Activated CD4-positive, alpha-beta T cell treated with anti-CD3 and anti-CD28 coated beads, Interleukin-2, amount 50 U/mL, for 48 hours (primary cell): ENCODE results near the gene RBMS2.
"Not testable (repeated sequence)": the region's sequence is repeated elsewhere in the genome, so short reads cannot be mapped to it uniquely, and the experiment has no call there.

Experiments
- DNase-seq, 2 experiments: peaks; one replicate each; pipeline ENCODE4 v3.0.0-alpha.2; 2020

Gene RBMS2

DNA sequence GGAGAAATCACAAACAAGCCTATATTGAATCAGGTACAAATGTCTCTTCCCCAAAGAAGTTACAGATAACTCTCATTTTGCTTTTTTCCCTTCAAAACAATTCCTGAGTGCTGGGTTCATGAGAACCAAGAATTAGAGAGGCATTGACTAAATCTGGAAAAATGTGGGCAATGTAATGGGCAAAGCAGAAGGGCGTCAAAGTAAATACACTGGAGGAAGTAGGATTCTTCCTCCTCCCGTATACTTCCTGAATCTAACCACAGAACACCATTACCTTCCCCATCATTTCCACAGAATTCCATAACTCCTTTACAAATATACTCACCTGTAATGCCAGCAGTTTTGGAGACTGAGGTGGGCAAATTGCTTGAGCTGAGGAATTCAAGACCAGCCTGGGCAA lies 3.0 kb upstream of the RBMS2 start:
- no peak for DNase-seq

GRCh38 chr12:56520048-56520447 lies 1.6 kb upstream of the RBMS2 start:
- no peak for DNase-seq

DNA sequence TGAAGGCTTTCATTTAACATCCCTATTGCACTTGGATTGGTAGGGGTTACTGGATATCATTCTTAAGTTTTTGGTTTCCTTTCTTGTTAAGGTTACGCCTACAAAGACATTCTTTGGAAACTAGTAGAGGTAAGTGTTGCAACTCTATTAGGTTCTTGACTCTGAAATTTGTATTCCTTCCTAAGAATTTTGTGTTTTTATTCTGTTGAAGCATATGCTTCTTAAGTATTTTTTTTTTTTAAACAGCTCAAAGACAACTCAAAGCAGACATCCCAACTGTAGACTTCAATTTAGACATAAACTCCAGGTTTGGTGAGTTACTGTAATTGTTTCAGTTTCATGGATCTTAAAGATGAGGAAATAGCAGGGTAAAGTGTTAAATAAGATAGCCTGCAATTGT lies 1.1 kb upstream of the RBMS2 start:
- no peak for DNase-seq

GRCh38 chr12:56521209-56521589 lies 421 bp upstream of the RBMS2 start:
- no peak for DNase-seq

GRCh38 chr12:56522411-56523193 lies 982 bp downstream of the RBMS2 start:
- DNase-seq: no peak

DNA sequence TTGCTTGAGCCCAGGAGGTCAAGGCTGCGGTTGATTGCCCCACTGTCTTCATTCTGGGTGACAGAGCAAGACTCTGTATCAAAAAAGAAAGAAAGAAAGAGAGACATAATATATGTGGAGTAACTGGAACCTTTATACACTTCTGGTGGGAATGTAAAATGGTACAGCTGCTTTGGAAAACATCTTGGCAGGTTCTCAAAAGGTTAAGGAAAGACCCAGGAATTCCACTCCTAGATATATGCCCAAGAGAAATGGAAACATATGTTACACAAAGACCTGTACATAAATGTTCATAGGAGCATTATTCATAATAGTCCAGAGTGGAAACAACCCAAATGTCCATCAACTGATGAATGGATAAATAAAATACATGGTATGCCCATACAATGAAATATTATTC lies 7.2 kb downstream of the RBMS2 start:
- DNase-seq: no peak

DNA sequence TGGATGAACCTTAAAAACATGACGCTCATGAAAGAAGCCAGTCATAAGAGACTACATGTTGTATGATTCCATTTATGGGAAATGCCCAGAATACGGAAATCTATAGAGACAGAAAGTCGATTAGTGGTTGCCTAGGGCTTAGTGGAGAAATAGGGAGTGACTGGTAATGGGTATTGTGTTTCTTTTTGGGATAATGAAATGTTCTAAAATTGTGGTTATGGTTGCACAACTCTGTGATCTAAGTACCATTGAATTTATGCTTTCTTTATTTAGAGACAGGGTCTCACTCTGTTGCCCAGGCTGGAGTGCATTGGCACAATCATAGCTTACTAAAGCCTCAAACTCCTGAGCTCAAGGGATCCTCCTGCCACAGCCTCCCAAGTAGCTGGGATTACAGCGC lies 8.0 kb downstream of the RBMS2 start:
- no peak for DNase-seq

DNA sequence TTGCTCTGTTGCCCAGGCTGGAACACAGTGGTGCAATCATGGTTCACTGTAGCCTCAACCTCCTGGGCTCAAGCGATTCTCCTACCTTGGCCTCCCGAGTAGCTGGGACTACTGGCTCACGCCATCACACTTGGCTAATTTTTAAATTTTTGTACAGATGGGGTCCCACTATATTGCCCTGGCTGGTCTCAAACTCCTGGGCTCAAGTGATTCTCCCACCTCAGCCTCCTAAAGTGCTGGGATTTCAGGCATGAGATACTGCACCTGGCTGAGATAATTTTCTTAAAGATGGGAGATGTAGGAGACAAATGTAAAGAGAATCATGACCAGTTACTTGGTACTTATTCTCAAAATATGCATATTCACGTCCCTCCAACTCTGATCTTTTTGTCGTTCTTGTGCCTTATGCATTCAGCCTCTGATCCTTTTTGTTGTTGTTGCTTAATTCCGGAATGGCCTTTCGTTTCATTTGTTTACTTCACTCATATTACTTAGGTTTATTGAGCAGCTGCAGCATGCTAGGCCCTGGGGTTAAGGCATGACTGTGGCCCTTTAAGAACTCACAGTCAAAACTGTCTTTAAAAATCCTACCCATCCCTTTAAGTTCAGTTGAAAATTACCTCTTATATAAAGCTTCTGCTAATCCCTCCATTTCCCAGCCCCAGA lies 8.9 kb downstream of the RBMS2 start:
- DNase-seq: no peak

GRCh38 chr12:56537546-56537945 lies 15.9 kb downstream of the RBMS2 start:
- no peak for DNase-seq

- DNase-seq: no peak
Measured at GRCh38 chr12:56541631-56542030, 20.0 kb downstream of the RBMS2 start.

GRCh38 chr12:56542164-56542563 lies 20.5 kb downstream of the RBMS2 start:
- no peak for DNase-seq

DNA sequence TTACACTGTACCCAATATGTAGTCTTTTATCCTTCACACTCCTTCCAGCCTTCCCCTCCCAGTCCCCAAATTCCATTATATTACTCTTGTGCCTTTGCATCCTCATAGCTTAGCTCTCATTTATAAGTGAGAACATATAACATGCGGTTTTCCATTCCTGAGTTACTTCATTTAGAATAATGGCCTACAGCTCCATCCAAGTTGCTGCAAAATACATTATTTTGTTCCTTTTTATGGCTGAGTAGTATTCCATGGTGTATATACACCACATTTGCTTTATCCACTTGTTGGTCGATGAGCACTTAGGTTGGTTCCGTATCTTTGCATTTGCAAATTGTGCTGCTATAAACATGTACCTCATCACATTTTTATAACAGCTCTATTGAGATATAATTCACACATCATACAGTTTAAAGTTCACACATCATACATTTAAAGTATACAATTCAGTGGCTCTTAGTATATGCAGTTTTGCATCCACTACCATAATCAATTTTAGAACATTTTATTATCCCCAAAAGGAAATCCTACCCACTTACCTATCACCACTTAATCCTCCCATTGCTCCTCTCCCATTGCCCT lies 23.5 kb downstream of the RBMS2 start:
- DNase-seq: no peak

- no peak for DNase-seq
Measured at GRCh38 chr12:56546680-56547079, 25.1 kb downstream of the RBMS2 start.

DNA sequence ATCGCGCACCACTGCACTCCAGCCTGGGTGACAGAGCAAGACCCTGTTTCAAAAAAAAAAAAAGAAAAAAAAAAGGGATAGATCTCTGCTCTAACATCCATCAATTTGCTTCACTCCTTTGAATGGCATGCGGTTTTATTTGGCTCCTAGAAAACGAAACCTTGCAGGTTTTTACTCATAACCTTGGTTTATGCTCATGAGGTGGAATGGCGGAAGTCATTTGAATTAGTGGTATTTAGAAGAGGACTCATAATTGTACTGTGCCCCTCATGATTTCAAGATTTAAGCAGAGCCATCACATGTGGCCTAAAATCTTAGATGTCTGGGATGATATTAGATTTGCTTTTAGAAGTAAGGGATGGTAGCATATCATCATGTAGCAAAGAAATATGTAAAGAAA lies 29.4 kb downstream of the RBMS2 start:
- DNase-seq: no peak

DNA sequence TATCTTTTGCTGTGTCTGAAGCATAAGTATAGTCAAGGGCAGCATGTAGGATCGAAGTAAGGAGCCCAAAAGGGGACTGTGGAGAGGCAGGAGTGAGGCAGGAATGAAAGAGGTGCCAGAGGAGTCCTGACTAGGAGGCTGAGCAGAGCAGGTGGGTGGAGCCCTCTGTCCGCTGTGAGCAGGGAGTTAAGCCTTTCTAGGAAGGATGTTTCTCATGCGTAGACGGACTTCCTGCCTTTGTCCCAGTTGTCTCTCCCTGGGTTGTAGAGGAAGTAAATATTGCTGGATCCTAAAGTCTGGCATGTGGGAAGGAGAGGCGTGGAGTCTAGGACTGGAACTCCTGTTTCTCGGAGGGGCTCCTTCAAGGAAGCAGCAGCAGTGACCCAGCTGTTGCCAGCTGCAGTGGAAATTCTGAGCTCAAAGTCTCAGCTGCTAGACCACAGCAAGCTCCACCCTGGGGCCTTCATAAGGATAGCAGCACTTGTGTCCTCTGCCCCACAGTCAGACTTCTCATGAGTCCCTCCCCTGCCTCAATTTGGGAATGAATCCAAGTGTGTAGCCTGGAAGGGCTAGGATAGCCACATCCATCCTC lies 44.0 kb downstream of the RBMS2 start:
- DNase-seq: peak; percentile 27 to 45

- DNase-seq: no peak
Measured at GRCh38 chr12:56568146-56568545, 46.5 kb downstream of the RBMS2 start.

DNA sequence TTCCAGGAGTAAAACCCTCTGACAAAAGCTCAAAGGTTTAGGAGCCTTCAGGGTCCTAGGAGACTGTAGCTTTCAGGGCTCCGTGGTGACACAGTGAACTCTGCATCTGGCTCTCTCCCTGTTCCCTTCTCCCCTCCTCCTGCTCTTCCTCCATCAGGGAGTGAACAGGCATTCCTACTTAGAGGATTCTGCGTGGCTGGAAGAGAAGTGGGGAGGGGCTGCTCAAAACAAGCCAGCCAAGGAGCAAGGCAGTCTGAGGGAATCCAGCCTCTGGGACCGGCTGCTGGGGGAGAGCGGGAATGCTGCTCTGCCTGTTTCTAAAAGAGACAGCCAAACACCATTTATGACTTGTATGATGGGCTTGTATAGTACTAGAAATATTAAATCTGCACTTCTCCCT lies 49.5 kb downstream of the RBMS2 start:
- no peak for DNase-seq

- DNase-seq: no peak
Measured at GRCh38 chr12:56572288-56572687, 50.7 kb downstream of the RBMS2 start.

- DNase-seq: no peak
Measured at GRCh38 chr12:56574210-56574609, 52.6 kb downstream of the RBMS2 start.

GRCh38 chr12:56577248-56577647 lies 55.6 kb downstream of the RBMS2 start:
- DNase-seq: not testable (repeated sequence)

DNA sequence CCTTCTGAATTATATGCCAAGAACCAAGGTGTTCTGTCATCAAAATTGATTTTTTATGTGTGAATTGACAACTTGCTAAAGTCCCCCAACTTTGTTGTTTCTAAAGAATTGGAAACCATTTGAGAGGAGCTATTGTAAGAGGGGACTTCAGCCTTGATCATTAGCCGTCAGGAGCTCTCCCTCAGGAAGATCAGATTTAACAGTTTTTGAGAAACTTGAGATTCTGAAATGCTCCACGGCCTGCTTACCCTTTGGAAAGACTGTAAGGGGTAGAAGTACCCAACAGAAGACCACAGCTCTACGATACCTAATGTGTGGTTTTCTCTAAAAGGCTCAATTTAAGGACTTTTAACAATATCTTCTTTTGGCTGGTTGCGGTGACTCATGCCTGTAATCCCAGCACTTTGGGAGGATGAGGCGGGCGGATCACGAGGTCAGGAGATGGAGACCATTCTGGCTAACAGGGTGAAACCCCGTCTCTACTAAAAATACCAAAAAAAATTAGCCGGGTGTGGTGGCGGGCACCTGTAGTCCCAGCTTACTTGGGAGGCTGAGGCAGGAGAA lies 57.4 kb downstream of the RBMS2 start:
- DNase-seq: no peak

GRCh38 chr12:56581418-56582145 lies 60.0 kb downstream of the RBMS2 start:
- peak in 1 of 2 experiments; percentile 29 for DNase-seq

DNA sequence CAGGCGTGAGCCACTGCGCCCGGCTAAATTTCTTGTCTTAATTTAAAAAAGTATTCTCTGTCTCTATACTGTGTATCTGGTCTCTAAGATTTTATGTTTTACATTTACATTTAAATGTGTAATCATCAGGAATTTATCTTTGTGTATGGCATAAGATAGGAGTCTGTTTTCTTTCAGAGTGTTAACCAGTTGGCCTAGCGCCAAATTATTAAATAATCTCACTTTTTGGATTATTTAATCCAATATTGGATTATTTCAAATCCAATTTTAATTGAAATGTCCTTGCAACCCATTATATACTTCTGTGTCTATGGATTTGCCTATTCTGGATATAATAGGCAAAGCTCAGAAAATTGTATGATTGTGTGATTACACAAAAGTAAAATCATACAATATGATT lies 63.5 kb downstream of the RBMS2 start:
- DNase-seq: no peak
